WI38 (cell line): ENCODE results near the gene ZBP1.

Source experiments
- H3K4me3 ChIP-seq: 2 replicates; pipeline ENCODE4 v1.5.1; 2011; ENCODE audit warnings: low read depth, mild to moderate bottlenecking, control low read depth, low read length
- CTCF ChIP-seq: IDR thresholded peaks from 2 replicates; pipeline ENCODE4 v1.5.1; 2012; ENCODE audit warnings: low read depth, mild to moderate bottlenecking, control low read depth, low read length

Gene ZBP1

GRCh38 chr20:57665589-57665971, 45.4 kb upstream of the ZBP1 start:
- no peak overlapping the region for H3K4me3 ChIP-seq
- no peak for TF ChIP-seq CTCF

DNA sequence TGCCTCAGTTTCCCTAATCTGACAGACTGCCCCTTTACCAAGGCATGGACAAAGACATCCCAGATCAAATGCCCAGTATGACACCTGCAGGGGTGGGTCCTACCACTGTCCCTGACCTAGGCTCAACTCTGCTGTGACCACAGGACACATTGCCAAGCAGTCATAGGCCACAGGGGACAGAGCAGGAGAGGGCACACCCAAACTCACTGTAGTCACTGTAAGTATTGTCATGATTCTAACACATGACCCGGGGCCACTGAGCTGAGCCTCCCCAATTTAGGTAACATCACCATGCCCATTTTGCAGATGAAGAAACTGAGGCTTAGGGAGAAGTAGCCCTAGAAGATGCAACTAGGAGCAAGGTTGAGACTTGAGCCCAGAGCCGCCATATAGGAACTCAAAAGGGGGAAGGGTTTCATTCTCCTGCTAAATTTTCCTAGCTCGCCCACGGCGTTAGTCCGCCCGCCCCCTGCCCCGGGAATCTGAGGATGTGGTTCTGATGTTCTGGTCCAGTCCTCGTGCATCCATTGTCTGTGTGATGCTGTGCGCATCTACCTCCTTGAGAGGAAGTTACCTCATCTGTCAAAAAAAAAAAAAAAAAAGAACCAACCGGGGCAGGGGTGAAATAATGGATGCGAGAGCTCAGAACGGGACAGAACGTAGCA, 44.8 kb upstream of the ZBP1 start:
- no peak for TF ChIP-seq CTCF
- no peak overlapping the region for H3K4me3 ChIP-seq

DNA sequence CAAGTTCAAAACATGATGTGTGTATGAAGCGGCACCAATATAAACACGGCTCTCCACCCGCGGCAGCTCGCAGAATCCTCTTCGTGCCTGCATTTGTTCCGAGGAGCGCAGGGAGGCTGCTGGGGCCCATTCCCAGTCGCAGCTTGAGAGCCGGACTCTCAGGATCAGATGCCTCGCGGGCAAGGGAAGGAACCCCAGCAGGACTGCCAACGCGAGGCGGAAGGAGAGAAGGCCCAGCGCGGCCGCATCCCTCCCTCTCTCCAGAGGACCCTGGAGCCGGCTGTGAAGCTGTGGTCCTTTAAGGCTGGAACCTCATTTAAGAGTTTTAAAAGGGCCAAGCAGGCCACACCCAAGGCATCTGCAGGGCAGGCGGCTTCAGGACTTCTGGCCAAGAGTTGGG, 44.2 kb upstream of the ZBP1 start:
- H3K4me3 ChIP-seq, result no peak overlapping the region
- no peak for TF ChIP-seq CTCF

- no peak for TF ChIP-seq CTCF
- H3K4me3 ChIP-seq, result no peak overlapping the region
These were observed 43.6 kb upstream of the ZBP1 start for GRCh38 chr20:57663681-57664451.

GRCh38 chr20:57663241-57663640, 43.0 kb upstream of the ZBP1 start:
- no peak for TF ChIP-seq CTCF
- H3K4me3 ChIP-seq, result no peak overlapping the region

DNA sequence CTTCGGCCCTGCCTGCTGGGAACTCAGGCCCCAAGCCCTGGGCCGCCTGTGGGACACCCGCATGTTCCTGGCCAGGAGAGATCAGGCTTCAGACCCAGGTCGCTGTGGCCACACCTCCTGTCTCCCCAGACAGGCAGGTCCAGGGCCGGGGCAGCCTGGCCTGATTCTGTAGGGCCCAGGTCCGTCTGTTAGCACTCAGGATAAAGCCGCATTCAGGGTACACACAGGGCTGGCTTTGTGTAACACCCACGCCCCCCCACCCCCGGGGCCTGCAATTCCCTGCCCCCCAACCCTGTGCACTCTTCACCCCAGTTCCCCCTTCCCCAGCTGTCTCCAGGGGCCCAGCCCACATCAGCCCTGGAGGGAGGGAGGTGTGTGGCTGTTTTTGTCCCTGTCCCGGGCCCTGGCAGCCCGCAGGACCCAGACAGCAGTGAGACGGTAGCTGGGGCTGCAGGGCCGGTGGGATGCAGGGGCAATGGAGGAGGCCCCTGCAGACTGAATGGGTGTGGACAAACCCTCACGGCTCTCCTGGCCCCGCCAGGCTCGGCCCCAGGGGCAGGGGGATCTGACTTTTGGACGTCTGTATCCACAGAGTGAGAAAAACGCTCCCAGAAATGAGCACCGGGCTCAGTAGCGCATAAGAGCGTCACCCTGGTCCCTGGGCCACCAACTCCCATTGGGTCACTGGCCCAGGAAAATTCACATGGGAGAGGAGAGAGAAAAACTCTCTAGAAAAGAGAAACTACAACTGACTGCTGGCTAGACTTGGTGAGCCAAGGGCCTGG, 42.4 kb upstream of the ZBP1 start:
- H3K4me3 ChIP-seq, result no peak overlapping the region
- TF ChIP-seq CTCF, result no peak
